Right lobe of liver (tissue), 4 donors: Measurements from ENCODE around the gene CALD1.

Experiments used
- POLR2A ChIP-seq: fragments of 450-650 bp; IDR thresholded peaks from one replicate; pipeline ENCODE4 v1.6.1; 2017; ENCODE audit warnings: antibody characterized with exemption, mild to moderate bottlenecking
- TF ChIP-seq, protein P1 (sequence below), 4 donors: fragments of 200-600 bp in 3 of 4; fragments of 450-650 bp in 1 of 4; IDR thresholded peaks; one replicate each; pipeline versions ENCODE4 v1.5.1 to v1.8.0; 2016 to 2022; ENCODE audit warnings: antibody characterized with exemption in 4 of 4, mild to moderate bottlenecking in 2 of 4
- donor health status: DM: no; HTN: no; CAD: no.
- donor health status: DM: no; HTN: no; CAD: no.
- donor health status: DM: no; HTN: yes; CAD: no.

DNA sequence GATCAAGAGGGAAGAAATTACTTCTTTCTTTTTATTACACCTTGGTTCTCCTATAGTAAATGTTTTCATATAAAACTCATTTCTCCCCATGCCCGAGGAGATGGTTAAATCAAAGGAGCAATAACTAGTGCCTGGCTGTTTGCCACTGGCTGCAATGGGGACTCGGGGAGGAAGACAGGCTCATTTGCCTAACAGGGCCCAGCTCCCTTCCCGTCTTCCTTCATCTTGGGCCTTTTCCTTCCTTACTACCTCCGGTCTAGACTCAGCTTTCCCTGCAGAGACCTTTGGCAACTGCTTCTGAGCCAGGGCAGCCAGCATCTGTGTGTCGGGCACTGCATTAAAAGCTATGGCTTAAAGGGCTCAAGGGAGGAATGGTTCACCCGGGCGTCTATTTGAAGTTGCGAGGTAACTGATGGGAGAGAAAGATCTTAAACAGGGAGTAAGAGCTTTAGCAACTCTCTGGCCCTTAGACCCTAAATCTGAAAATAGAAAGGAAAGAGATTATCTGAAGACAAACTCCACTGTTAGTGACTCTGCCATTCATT is 63.5 kb downstream of the CALD1 start:
- TF ChIP-seq, protein P1, sequence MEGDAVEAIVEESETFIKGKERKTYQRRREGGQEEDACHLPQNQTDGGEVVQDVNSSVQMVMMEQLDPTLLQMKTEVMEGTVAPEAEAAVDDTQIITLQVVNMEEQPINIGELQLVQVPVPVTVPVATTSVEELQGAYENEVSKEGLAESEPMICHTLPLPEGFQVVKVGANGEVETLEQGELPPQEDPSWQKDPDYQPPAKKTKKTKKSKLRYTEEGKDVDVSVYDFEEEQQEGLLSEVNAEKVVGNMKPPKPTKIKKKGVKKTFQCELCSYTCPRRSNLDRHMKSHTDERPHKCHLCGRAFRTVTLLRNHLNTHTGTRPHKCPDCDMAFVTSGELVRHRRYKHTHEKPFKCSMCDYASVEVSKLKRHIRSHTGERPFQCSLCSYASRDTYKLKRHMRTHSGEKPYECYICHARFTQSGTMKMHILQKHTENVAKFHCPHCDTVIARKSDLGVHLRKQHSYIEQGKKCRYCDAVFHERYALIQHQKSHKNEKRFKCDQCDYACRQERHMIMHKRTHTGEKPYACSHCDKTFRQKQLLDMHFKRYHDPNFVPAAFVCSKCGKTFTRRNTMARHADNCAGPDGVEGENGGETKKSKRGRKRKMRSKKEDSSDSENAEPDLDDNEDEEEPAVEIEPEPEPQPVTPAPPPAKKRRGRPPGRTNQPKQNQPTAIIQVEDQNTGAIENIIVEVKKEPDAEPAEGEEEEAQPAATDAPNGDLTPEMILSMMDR (IDR thresholded peaks at IDR 0.05): no peak
- TF ChIP-seq POLR2A: no peak
